HepG2 (cell line): ENCODE measurements around the gene TBX6. TPM values are rescaled to one million over a fixed set of nuclear protein-coding genes. Genes with fewer than 3 reads are reported as not detected.

Experiments
- AKNA ChIP-seq: sonication (generic); formaldehyde crosslinking; IDR thresholded peaks from 2 replicates; pipeline ENCODE4 v1.4.0; 2020; ENCODE audit warnings: missing genetic modification reagents, borderline replicate concordance
- NCOA5 ChIP-seq: sonication (generic); formaldehyde crosslinking; IDR thresholded peaks from 2 replicates; pipeline ENCODE4 v1.4.0; 2020; ENCODE audit warnings: missing genetic modification reagents
- NR1H2 ChIP-seq: sonication (generic); formaldehyde crosslinking; IDR thresholded peaks from 2 replicates; pipeline ENCODE4 v1.8.1; 2022; ENCODE audit warnings: low read depth, missing genetic modification reagents, borderline replicate concordance
- NR2F2 ChIP-seq: IDR thresholded peaks from 2 replicates; pipeline ENCODE4 v1.6.1; 2012; ENCODE audit warnings: low read depth, inconsistent platforms, borderline replicate concordance
- POLR2AphosphoS5 ChIP-seq: IDR thresholded peaks from 2 replicates; pipeline ENCODE4 v1.6.1; 2012; ENCODE audit warnings: low read depth, low read length
- RARG ChIP-seq: sonication (generic); formaldehyde crosslinking; IDR thresholded peaks from 2 replicates; pipeline ENCODE4 v1.4.0; 2020; ENCODE audit warnings: low read depth, mild to moderate bottlenecking, missing genetic modification reagents
- RXRB ChIP-seq: IDR thresholded peaks from 2 replicates; pipeline ENCODE4 v1.6.1; 2016; ENCODE audit warnings: borderline replicate concordance, missing genetic modification reagents, missing compliant biosample characterization
- SALL1 ChIP-seq: sonication (generic); formaldehyde crosslinking; IDR thresholded peaks from 2 replicates; pipeline ENCODE4 v1.8.0; 2022; ENCODE audit warnings: mild to moderate bottlenecking, missing genetic modification reagents
- SKI ChIP-seq: fragments of 450-650 bp; IDR thresholded peaks from one replicate; pipeline ENCODE4 v1.6.1; 2018; ENCODE audit warnings: mild to moderate bottlenecking; ENCODE audit not compliant: partially characterized antibody
- SNAI1 ChIP-seq: sonication (generic); formaldehyde crosslinking; IDR thresholded peaks from 2 replicates; pipeline ENCODE4 v1.5.0; 2020; ENCODE audit warnings: mild to moderate bottlenecking, missing genetic modification reagents, borderline replicate concordance
- ZKSCAN5 ChIP-seq: sonication (generic); formaldehyde crosslinking; IDR thresholded peaks from 2 replicates; pipeline ENCODE4 v1.5.1; 2020; ENCODE audit warnings: mild to moderate bottlenecking, missing genetic modification reagents
- ZNF121 ChIP-seq: sonication (generic); formaldehyde crosslinking; IDR thresholded peaks from 2 replicates; pipeline ENCODE4 v1.5.0; 2020; ENCODE audit warnings: mild to moderate bottlenecking, missing genetic modification reagents
- ZNF20 ChIP-seq: sonication (generic); formaldehyde crosslinking; IDR thresholded peaks from 2 replicates; pipeline ENCODE4 v1.4.0; 2020; ENCODE audit warnings: mild to moderate bottlenecking, moderate library complexity, missing genetic modification reagents
- ZNF264 ChIP-seq: sonication (generic); formaldehyde crosslinking; IDR thresholded peaks from 2 replicates; pipeline ENCODE4 v1.4.0; 2020; ENCODE audit warnings: missing genetic modification reagents
- ZNF292 ChIP-seq: sonication (generic); formaldehyde crosslinking; IDR thresholded peaks from 2 replicates; pipeline ENCODE4 v1.8.1; 2022; ENCODE audit warnings: mild to moderate bottlenecking, low read depth, missing genetic modification reagents, borderline replicate concordance
- ZNF543 ChIP-seq: sonication (generic); formaldehyde crosslinking; IDR thresholded peaks from 2 replicates; pipeline ENCODE4 v1.4.0; 2020; ENCODE audit warnings: mild to moderate bottlenecking, missing genetic modification reagents
- ZNF614 ChIP-seq: IDR thresholded peaks from 2 replicates; pipeline ENCODE4 v1.6.1; 2018; ENCODE audit warnings: missing biosample characterization, missing genetic modification reagents, inconsistent platforms, borderline replicate concordance
- ZNF746 ChIP-seq: sonication (generic); formaldehyde crosslinking; IDR thresholded peaks from 2 replicates; pipeline ENCODE4 v1.8.0; 2022; ENCODE audit warnings: mild to moderate bottlenecking, missing genetic modification reagents
- ZNF768 ChIP-seq: sonication (generic); formaldehyde crosslinking; IDR thresholded peaks from 2 replicates; pipeline ENCODE4 v1.4.0; 2020; ENCODE audit warnings: missing genetic modification reagents
- polyA plus RNA-seq, 8 experiments: library from polyadenylated mRNA; depleted of rRNA in 3 of 8; stranded (reverse) in 7 of 8; unstranded in 1 of 8; fragments of >200 nt; fragmentation: Illumina TruSeq in 4 of 8; extraction: Trizol in 4 of 8; gene quantifications; 2 replicates each; pipeline versions ENCODE4 v1.2.1 to v1.2.3, GENCODE V29; 2011 to 2016; ENCODE audit warnings: low read depth in 4 of 8, missing spikeins in 1 of 8, mixed read lengths in 1 of 8; ENCODE audit not compliant: insufficient read depth in 1 of 8
- total RNA-seq, 5 experiments: library from RNA; depleted of rRNA; stranded (reverse); fragments of >200 nt; fragmentation: Illumina TruSeq; extraction: Trizol; gene quantifications; 2 replicates each; pipeline ENCODE4 v1.2.3, GENCODE V29; 2016; ENCODE audit warnings: low read depth in 1 of 5
- TF ChIP-seq, protein P1 (sequence below): sonication (generic); formaldehyde crosslinking; IDR thresholded peaks from 2 replicates; pipeline ENCODE4 v1.4.0; 2020; ENCODE audit warnings: missing genetic modification reagents, mild to moderate bottlenecking, borderline replicate concordance

Gene TBX6
- total and polyA plus RNA-seq, 2 of the 13 experiments (the other 11 are each of a cell fraction or from before 2014, with no cell fraction given): 0.24 to 0.42 TPM

DNA sequence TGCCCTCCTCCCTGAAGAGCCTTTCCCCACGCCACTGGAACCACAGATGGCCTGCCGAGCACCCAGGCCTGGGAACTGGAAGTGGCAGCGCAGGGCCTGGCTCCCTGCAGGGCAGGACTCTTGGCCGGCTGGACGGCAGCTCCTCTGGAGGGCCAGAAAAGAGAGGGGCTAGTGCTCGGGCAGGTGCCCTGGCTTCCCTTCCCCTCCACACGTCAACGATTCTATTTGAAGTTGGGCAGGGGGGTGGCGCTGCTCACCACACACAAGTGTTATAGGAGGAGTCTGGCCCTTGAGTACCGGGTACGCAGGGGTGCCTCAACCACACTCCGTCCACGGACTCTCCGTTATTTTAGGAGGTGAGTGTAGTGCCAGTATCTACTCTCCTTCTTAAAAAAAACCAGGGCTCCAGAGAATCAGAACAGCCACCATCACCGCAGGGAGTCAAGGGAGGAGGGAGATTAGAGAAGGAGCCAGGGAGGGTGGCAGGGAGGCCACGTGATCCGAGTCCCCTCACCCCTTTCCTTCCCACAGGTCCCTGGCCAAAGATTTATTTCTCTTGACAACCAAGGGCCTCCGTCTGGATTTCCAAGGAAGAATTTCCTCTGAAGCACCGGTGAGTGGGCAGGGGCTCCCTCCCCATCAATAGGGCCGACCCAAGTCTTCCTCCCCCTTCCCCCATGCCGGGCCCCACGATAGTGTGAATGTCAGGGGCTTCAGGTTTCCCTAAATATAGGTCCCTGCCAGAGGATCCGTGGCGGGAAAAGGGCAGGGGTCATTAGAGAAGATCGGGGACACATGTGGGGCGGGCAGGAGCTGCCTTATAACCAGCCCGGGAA is 27.6 kb downstream of the TBX6 start (continued):
- no peak for TF ChIP-seq NR1H2
- peak; percentile 85; the same call in 1 of the 2 replicates for TF ChIP-seq ZNF614 (CRISPR knock-in tag)
- TF ChIP-seq ZNF746 (CRISPR knock-in tag): peak; percentile 76
- TF ChIP-seq SKI: no peak
- peak; percentile 55; the same call in 1 of the 2 replicates for TF ChIP-seq ZNF264 (CRISPR knock-in tag)
- no peak; the same call in none of the 2 replicates for TF ChIP-seq ZNF543 (CRISPR knock-in tag)
- no peak for TF ChIP-seq NCOA5 (CRISPR knock-in tag)
- no peak for TF ChIP-seq RXRB (CRISPR knock-in tag)
- no peak for TF ChIP-seq ZNF20
- no peak for TF ChIP-seq ZNF121 (CRISPR knock-in tag)
- 0 out of 2 replicates have a peak, but pooled peaks have one; percentile 29 for TF ChIP-seq SNAI1 (CRISPR knock-in tag)
- TF ChIP-seq ZNF292 (CRISPR knock-in tag): no peak
- TF ChIP-seq RARG (CRISPR knock-in tag): peak; percentile 26; the same call in 1 of the 2 replicates
- TF ChIP-seq, protein P1, sequence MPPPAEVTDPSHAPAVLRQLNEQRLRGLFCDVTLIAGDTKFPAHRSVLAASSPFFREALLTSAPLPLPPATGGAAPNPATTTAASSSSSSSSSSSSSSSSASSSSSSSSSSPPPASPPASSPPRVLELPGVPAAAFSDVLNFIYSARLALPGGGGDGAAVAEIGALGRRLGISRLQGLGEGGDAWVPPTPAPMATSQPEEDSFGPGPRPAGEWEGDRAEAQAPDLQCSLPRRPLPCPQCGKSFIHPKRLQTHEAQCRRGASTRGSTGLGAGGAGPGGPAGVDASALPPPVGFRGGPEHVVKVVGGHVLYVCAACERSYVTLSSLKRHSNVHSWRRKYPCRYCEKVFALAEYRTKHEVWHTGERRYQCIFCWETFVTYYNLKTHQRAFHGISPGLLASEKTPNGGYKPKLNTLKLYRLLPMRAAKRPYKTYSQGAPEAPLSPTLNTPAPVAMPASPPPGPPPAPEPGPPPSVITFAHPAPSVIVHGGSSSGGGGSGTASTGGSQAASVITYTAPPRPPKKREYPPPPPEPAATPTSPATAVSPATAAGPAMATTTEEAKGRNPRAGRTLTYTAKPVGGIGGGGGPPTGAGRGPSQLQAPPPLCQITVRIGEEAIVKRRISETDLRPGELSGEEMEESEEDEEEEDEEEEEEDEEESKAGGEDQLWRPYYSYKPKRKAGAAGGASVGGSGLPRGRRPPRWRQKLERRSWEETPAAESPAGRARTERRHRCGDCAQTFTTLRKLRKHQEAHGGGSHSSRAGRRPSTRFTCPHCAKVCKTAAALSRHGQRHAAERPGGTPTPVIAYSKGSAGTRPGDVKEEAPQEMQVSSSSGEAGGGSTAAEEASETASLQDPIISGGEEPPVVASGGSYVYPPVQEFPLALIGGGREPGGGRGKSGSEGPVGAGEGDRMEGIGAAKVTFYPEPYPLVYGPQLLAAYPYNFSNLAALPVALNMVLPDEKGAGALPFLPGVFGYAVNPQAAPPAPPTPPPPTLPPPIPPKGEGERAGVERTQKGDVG (CRISPR knock-in tag): no peak
- TF ChIP-seq NR2F2: peak; percentile 32; the same call in 1 of the 2 replicates
- no peak; the same call in 1 of the 2 replicates for TF ChIP-seq AKNA (CRISPR knock-in tag)
- peak; percentile 75; the same call in 1 of the 2 replicates for TF ChIP-seq SALL1 (CRISPR knock-in tag)
- TF ChIP-seq ZKSCAN5 (CRISPR knock-in tag): peak; percentile 68; the same call in 1 of the 2 replicates
- peak; percentile 91 for TF ChIP-seq POLR2AphosphoS5
- TF ChIP-seq ZNF768 (CRISPR knock-in tag): peak; percentile 47; the same call in 1 of the 2 replicates
